ENCODE data around the gene FARSA.

DNA sequence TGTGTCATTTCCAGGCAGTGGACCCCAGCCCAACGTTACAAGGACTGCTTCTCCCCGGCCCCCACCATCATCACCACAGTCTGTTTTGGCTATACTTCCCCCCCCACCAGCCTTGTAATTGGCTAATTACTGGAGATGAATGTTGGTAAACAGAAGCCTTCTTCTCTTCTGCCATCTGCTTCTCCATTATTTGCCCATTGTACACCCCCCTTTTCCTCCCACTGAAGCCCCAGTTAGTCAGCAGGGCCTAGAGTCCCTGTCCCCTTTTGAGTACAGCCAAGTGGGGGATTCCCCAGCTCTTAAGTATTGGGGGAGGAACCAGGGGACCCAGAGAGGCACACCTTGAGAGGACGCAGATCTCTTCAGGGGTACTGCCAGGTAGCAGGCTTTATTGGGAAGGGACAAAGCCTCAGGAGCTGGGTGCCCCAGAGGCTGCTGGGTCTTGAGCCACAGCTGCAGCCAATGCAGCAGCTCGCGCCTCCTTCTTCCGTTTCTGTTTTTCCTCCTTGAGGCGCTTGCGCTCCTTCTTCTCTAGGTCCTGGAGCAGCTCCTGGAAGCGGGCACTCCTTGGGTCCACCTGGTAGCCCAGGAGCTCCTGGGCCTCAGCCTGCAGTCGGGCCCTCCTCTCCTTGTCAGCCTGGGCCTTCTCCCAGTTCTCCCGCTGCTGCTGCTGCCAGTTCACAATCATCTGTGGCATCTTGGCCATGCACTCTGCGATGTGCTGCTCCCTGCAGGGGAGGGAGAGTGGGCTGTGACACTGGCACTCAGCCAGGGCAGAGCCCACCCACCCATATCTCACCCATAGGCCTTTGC, 20.5 kb upstream of the FARSA start:
- TF ChIP-seq, protein P1, sequence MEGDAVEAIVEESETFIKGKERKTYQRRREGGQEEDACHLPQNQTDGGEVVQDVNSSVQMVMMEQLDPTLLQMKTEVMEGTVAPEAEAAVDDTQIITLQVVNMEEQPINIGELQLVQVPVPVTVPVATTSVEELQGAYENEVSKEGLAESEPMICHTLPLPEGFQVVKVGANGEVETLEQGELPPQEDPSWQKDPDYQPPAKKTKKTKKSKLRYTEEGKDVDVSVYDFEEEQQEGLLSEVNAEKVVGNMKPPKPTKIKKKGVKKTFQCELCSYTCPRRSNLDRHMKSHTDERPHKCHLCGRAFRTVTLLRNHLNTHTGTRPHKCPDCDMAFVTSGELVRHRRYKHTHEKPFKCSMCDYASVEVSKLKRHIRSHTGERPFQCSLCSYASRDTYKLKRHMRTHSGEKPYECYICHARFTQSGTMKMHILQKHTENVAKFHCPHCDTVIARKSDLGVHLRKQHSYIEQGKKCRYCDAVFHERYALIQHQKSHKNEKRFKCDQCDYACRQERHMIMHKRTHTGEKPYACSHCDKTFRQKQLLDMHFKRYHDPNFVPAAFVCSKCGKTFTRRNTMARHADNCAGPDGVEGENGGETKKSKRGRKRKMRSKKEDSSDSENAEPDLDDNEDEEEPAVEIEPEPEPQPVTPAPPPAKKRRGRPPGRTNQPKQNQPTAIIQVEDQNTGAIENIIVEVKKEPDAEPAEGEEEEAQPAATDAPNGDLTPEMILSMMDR (IDR thresholded peaks at IDR 0.05), result no peak
- TF ChIP-seq EP300 (IDR thresholded peaks at IDR 0.05) (no peak), POLR2A (IDR thresholded peaks at IDR 0.05) (no peak), POLR2AphosphoS5 (IDR thresholded peaks at IDR 0.05) (no peak)

Data from upper lobe of left lung (tissue), 4 donors.